GM12891 (cell line): ENCODE results near the gene IGFBP5.

Experiments used
- DNase-seq: peaks from one replicate; pipeline ENCODE4 v3.0.0; 2011; ENCODE audit warnings: low spot score; ENCODE audit not compliant: insufficient read length
- FAIRE-seq: peaks from 2 replicates; lab custom pipeline; 2011; peaks lifted over from hg19 to GRCh38; lab: Jason Lieb, UNC
- PAX5 ChIP-seq: IDR thresholded peaks from 2 replicates; pipeline ENCODE4 v1.6.1; 2011; ENCODE audit warnings: low read length, moderate library complexity, mild to moderate bottlenecking; ENCODE audit not compliant: insufficient read depth, severe bottlenecking
- POLR2A ChIP-seq: IDR thresholded peaks from 2 replicates; pipeline ENCODE4 v1.6.1; 2011; ENCODE audit warnings: low read depth, low read length, control low read depth
- POLR2AphosphoS5 ChIP-seq: IDR thresholded peaks from 2 replicates; pipeline ENCODE4 v1.6.1; 2011; ENCODE audit warnings: low read depth, low read length, control low read depth
- POU2F2 ChIP-seq: IDR thresholded peaks from 2 replicates; pipeline ENCODE4 v1.6.1; 2011; ENCODE audit warnings: low read depth, mild to moderate bottlenecking, control low read depth, low read length, moderate library complexity
- SPI1 ChIP-seq: IDR thresholded peaks from 2 replicates; pipeline ENCODE4 v1.6.1; 2011; ENCODE audit warnings: low read depth, low read length, control low read depth
- TAF1 ChIP-seq: IDR thresholded peaks from 2 replicates; pipeline ENCODE4 v1.6.1; 2011; ENCODE audit warnings: low read depth, low read length, control low read depth

The IGFBP5 gene

GRCh38 chr2:216650626-216651257, 44.6 kb downstream of the IGFBP5 start:
- TF ChIP-seq POLR2A (no peak), PAX5 (no peak), TAF1 (no peak), POLR2AphosphoS5 (no peak)
- FAIRE-seq (no peak), DNase-seq (no peak)

DNA sequence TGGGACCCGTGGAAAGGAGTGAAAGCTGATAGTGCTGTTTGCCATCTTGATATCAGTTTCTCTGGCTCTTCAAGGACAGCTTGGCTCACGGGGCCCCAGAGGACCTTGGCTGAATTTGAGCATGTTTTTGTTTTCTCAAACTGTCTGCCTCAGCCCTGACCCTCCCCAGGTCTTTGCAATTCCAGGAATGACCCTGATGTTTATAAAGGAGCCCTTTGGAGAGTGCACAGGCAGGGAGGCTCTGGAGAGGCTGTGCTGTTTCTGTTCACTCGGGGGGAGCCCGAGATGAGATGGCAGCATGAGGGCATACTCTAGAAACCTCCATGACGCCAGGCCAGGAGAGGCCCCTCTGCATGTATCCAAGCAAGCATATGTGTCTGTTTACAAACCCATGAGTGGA, 45.8 kb downstream of the IGFBP5 start:
- TF ChIP-seq POU2F2 (no peak), PAX5 (no peak), POLR2AphosphoS5 (no peak), SPI1 (no peak), TAF1 (no peak), POLR2A (no peak)

DNA sequence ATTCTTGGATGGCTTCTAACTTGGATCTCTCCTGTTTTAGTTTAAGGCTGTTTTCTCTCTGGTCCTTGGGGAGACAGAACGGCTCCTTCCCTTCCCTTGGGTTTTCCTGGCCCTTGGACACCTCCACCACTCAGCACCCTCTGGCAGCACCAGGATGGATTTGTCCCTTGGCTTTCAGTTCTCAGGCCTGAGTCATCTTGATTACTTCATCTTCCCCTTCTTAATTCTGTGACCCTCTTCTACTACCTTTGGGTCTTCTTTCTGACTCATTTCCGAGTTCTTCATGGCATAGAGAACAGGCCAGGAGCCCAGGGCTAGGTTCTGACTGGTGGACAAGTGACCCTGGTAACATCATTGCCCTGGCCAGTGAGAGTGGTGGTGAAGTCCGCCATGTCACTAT, 47.2 kb downstream of the IGFBP5 start:
- FAIRE-seq, result no peak
- no peak for TF ChIP-seq PAX5
- TF ChIP-seq POLR2AphosphoS5, result no peak
- TF ChIP-seq SPI1, result no peak
- no peak for TF ChIP-seq POLR2A
- no peak for TF ChIP-seq POU2F2
- TF ChIP-seq TAF1, result no peak

More for the DNA sequence above, 45.8 kb downstream of the IGFBP5 start:
- FAIRE-seq, result no peak
- no peak for DNase-seq

GRCh38 chr2:216646116-216646515, 49.2 kb downstream of the IGFBP5 start:
- no peak for FAIRE-seq
- no peak for DNase-seq
- TF ChIP-seq POU2F2, result no peak
- TF ChIP-seq SPI1, result no peak
- no peak for TF ChIP-seq TAF1
- TF ChIP-seq POLR2A, result no peak
- TF ChIP-seq POLR2AphosphoS5, result no peak
- no peak for TF ChIP-seq PAX5

More for the DNA sequence above, 47.2 kb downstream of the IGFBP5 start:
- no peak for DNase-seq

GRCh38 chr2:216645636-216645950, 49.8 kb downstream of the IGFBP5 start:
- FAIRE-seq, result no peak
- no peak for DNase-seq

GRCh38 chr2:216644842-216645635, 50.3 kb downstream of the IGFBP5 start:
- FAIRE-seq, result no peak
- TF ChIP-seq PAX5, result no peak
- TF ChIP-seq POLR2A, result no peak
- TF ChIP-seq SPI1, result no peak
- no peak for TF ChIP-seq TAF1
- no peak for TF ChIP-seq POLR2AphosphoS5
- no peak for TF ChIP-seq POU2F2
- DNase-seq, result no peak

More at GRCh38 chr2:216645636-216645950, 49.8 kb downstream of the IGFBP5 start:
- TF ChIP-seq PAX5 (no peak), SPI1 (no peak), POLR2AphosphoS5 (no peak), POLR2A (no peak), TAF1 (no peak), POU2F2 (no peak)

DNA sequence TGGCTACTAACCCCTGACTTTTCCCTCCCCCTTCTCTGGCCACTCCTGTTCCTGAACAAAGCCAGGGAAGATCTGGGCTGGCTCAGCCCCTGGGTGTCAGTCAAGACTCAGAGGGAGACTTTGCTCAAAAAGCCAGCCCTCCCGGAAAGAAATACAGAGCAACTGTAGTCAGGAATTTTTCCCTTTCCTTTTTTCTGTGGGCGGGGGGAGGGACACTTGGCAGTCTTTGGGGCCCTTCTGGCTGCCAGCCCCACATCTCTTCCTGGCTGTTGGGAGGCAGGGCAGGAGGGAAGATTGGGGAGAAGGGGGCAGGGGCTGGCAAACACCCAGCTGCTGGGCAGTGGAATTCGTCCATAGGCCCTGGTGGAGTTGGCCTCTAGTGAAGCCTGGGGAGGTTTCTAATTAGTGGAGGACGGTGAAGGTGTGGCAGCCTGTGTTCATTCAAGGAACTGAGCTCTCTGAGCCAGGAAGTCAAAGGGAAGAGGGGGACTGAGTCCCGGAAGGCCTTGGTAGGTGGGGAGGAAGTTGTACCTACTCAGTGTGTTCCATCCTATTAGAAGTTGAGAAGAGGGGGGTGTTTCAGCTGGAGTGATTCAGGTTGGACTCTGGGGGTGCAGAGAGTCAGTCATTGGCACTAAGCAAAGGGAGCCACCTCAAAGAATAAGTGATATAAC, 51.2 kb downstream of the IGFBP5 start:
- no peak for TF ChIP-seq PAX5
- no peak for TF ChIP-seq POLR2A
- DNase-seq (no peak), FAIRE-seq (no peak)

GRCh38 chr2:216637472-216637871, 57.9 kb downstream of the IGFBP5 start:
- FAIRE-seq, result no peak
- no peak for TF ChIP-seq PAX5
- no peak for TF ChIP-seq SPI1
- no peak for TF ChIP-seq POLR2AphosphoS5
- no peak for TF ChIP-seq POU2F2
- no peak for TF ChIP-seq TAF1
- TF ChIP-seq POLR2A, result no peak

DNA sequence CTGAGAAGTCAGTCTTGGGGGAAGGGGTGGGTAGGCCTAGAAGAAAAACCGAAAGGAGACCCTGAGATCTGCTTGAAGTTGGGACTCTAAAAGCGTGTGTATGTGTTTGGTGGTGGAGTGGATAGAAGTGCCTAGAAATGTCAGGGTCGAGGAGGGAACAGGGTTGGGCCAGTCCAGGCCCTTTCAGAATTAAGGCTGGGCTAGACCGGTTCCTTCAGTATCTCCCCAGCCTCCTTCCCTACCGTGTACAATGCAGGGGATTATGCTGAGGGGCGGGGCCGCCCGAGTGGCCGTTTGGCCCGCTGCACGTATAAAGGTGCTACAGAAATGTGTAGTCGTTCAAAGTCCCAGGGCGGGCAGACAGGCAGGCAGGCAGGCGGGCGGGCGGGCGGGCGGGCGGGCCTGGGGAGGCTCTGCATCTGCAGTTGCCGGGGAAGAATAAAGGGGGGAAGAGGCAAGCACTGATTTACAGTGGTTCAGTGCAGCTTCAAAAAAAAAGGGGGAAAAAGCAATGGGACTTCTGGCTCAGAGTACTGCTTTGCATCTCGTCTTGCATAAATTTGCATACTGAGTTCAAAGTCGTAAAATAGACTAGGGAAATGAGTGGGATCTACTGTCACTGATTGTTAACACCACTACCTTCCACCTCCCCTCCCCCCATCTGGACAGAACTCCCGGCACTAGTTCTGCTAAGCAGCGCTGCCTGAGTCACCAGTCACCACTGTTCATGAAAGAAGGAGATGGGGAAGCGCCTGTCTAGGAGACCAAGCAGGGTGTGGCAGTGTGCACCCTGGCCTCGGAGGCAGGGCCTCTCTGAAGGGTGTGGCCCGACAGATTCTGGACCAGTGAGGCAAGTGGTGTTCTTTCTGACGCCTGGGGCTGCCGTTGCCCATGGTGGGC, 58.5 kb downstream of the IGFBP5 start:
- no peak for FAIRE-seq
- no peak for DNase-seq
- TF ChIP-seq SPI1 (no peak), POU2F2 (peak; percentile 85; the same call in 1 of the 2 replicates), POLR2A (no peak), TAF1 (no peak), POLR2AphosphoS5 (no peak)

More at GRCh38 chr2:216637472-216637871, 57.9 kb downstream of the IGFBP5 start:
- DNase-seq, result no peak
